GM12892 (cell line): Measurements from ENCODE around the gene PLEKHG7.

ENCODE experiments used
- POLR2A ChIP-seq: IDR thresholded peaks from 2 replicates; pipeline ENCODE4 v1.6.1; 2011; ENCODE audit warnings: low read depth, low read length, control low read depth
- POLR2AphosphoS5 ChIP-seq: IDR thresholded peaks from 2 replicates; pipeline ENCODE4 v1.6.1; 2011; ENCODE audit warnings: low read depth, low read length, control low read depth
- TAF1 ChIP-seq: IDR thresholded peaks from 2 replicates; pipeline ENCODE4 v1.6.1; 2011; ENCODE audit warnings: low read depth, mild to moderate bottlenecking, control low read depth, low read length, borderline replicate concordance

DNA sequence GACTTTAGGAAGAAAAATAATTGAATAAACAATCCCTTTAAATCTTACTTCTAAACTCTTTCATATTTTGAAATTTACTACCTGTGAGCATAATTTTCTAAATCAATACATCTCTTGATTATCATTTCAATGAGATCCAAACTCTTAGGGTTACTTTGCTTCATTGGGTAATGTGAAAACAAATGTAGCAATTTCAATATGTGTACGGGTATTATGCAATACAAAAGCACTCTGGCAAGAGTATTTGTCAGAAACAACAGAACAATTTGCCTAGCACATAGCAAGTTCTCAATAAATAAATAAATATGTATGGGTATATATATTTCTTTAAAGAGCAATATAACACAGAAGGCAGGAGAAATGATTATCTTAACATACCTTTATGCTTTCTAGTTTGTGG lies 77.1 kb downstream of the PLEKHG7 start:
- TF ChIP-seq POLR2A (no peak), POLR2AphosphoS5 (no peak), TAF1 (no peak)
